ENCODE measurements around the gene BRAP.
"Not testable (repeated sequence)": the region's sequence is repeated elsewhere in the genome, so short reads cannot be mapped to it uniquely, and the experiment has no call there.

Gene BRAP

GRCh38 chr12:111685811-111686573, at the start of gene BRAP, which contains the start of gene ACAD10:
BRAP (minus strand) TSS chr12:111685956; CDS start chr12:111685792, 164 bp downstream.
ACAD10 (plus strand) TSS chr12:111686053; CDS start chr12:111692710, 6,657 bp downstream.
- in situ Hi-C loops (cut with HindIII; ENCODE audit: low sequenced_read_pairs) = no loop called here
- peak; percentile 95 for DNase-seq (ENCODE audit: low read depth, low spot score)
- TF ChIP-seq, protein P1, sequence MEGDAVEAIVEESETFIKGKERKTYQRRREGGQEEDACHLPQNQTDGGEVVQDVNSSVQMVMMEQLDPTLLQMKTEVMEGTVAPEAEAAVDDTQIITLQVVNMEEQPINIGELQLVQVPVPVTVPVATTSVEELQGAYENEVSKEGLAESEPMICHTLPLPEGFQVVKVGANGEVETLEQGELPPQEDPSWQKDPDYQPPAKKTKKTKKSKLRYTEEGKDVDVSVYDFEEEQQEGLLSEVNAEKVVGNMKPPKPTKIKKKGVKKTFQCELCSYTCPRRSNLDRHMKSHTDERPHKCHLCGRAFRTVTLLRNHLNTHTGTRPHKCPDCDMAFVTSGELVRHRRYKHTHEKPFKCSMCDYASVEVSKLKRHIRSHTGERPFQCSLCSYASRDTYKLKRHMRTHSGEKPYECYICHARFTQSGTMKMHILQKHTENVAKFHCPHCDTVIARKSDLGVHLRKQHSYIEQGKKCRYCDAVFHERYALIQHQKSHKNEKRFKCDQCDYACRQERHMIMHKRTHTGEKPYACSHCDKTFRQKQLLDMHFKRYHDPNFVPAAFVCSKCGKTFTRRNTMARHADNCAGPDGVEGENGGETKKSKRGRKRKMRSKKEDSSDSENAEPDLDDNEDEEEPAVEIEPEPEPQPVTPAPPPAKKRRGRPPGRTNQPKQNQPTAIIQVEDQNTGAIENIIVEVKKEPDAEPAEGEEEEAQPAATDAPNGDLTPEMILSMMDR (IDR thresholded peaks at IDR 0.05; ENCODE audit: low read depth, low read length) = peak; percentile 1
- peak within 1 kb of the TSS; percentile 93 for H3K4me3 ChIP-seq (ENCODE audit: low read depth, low read length)

DNA sequence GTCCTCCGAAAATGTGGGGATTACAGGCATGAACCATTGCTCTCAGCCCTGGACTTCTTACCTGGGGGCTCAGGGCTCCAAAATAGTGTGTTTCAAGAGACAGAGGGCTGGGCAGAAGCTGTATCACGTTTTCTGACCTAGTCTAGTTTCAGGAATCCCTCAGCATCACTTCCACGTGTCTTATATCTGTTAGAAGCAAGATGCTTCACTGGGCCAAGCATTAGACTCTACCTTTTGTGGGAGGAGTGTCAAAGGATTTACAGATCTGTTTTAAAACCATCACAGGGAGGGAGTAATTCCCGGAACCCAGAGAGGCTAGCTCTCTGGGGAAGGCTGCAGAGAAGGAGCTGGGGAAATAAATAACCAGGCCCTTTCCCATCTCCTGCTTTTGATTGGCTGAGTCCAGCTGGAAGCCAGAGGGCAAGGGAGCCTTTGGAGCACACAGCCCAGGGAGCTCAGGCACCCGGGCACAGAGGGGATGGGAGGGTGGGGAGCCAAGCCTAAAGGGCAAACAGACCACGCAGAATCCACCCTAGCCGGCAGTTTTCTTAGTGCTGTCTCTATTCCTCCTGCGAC, 47.7 kb upstream of the BRAP start:
- H3K4me3 ChIP-seq (ENCODE audit: low read depth, low read length) = no peak overlapping the region
- DNase-seq (ENCODE audit: low read depth, low spot score) = no peak
- TF ChIP-seq, protein P1 (IDR thresholded peaks at IDR 0.05; ENCODE audit: low read depth, low read length) = no peak
- in situ Hi-C loops (cut with HindIII; ENCODE audit: low sequenced_read_pairs) = no loop called here

DNA sequence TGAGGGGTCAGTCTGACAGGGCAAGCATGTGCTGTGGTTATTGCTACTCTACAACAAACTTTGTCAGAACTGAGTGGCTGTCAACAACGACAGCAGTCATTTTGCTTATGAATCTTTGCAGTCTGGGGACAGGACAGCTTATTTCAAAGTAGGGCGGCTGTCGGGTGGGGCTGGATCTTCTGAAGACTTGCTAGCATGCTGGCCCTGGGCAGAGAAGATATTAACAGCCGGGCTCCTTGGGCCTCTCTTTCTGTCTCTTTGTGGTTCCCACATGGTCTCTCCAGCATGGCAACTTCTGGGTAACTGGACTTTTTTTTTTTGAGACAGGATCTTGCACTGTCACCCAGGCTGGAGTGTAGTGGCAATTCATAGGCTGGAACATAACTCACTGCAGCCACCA, 47.0 kb upstream of the BRAP start:
- TF ChIP-seq, protein P1 (IDR thresholded peaks at IDR 0.05; ENCODE audit: low read depth, low read length) = no peak
- H3K4me3 ChIP-seq (ENCODE audit: low read depth, low read length) = no peak overlapping the region
- no peak for DNase-seq (ENCODE audit: low read depth, low spot score)
- in situ Hi-C loops (cut with HindIII; ENCODE audit: low sequenced_read_pairs) = no loop called here

- TF ChIP-seq, protein P1 (IDR thresholded peaks at IDR 0.05; ENCODE audit: low read depth, low read length) = no peak
- H3K4me3 ChIP-seq (ENCODE audit: low read depth, low read length) = no peak overlapping the region
- no peak for DNase-seq (ENCODE audit: low read depth, low spot score)
- in situ Hi-C loops (cut with HindIII; ENCODE audit: low sequenced_read_pairs) = no loop called here
These were observed 44.7 kb upstream of the BRAP start for GRCh38 chr12:111730420-111730819.

DNA sequence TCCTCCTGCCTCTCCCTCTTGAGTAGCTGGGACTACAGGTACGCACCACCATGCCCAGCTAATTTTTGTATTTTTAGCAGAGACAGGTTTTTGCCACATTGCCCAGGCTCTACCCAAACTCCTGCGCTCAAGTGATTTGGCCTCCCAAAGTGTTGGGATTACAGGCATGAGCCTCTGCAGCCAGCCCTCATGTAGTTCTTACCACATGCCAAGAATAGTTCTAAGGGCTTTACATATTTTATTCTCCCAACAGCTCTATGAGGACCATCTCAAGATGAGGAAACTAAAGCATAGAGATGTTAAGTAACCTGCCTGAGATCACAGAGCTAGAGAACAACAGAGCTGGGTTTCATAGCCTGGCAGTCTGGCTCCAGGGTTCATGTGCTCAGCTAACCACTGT, 43.0 kb upstream of the BRAP start:
- in situ Hi-C loops (cut with HindIII; ENCODE audit: low sequenced_read_pairs) = no loop called here
- no peak for DNase-seq (ENCODE audit: low read depth, low spot score)
- no peak overlapping the region for H3K4me3 ChIP-seq (ENCODE audit: low read depth, low read length)
- TF ChIP-seq, protein P1 (IDR thresholded peaks at IDR 0.05; ENCODE audit: low read depth, low read length) = no peak

GRCh38 chr12:111723646-111724360, 38.0 kb upstream of the BRAP start:
- H3K4me3 ChIP-seq (ENCODE audit: low read depth, low read length); DNase-seq (ENCODE audit: low read depth, low spot score); in situ Hi-C loops (cut with HindIII; ENCODE audit: low sequenced_read_pairs): not testable (repeated sequence)
